K562 (cell line): ENCODE results near the gene KRT4. TPM values are rescaled to one million over a fixed set of nuclear protein-coding genes. Genes with fewer than 3 reads are reported as not detected.

Source experiments
- ATAC-seq: fragments of 200-7000 bp; cut with Tn5 transposase; 3 replicates; pipeline ENCODE4 v1.9.1; 2020; ENCODE audit warnings: moderate library complexity
- BruUV-seq: library from RNA; stranded (reverse); fragments of 400-500 nt; replicated peaks from 2 replicates; lab custom pipeline; 2021; lab: Mats Ljungman, UMichigan
- CTCF ChIA-PET: fragments of 300-600 bp; formaldehyde crosslinking; extraction: SDS; loops from one replicate; lab custom pipeline; 2021; ENCODE audit warnings: low intra/inter-chr PET ratio; lab: Yijun Ruan, JAX
- POLR2A ChIA-PET: fragments of 300-600, 350-650 bp; sonication (Branson Sonifier 250); formaldehyde crosslinking; extraction: SDS; loops from one replicate; lab custom pipeline; 2021; ENCODE audit warnings: antibody characterized with exemption, inconsistent platforms; lab: Yijun Ruan, JAX
- DNase-seq, 4 experiments: peaks; one replicate each; pipeline versions ENCODE4 v3.0.0 to v3.0.0-alpha.2; 2011 to 2018; ENCODE audit warnings: low spot score in 3 of 4, mixed read lengths in 3 of 4; ENCODE audit errors: extremely low read depth in 1 of 4
- FAIRE-seq: peaks from 2 replicates; lab custom pipeline; 2011; peaks lifted over from hg19 to GRCh38; lab: Jason Lieb, UNC
- H2AFZ ChIP-seq: 2 replicates; pipeline ENCODE4 v1.6.0; 2011; ENCODE audit warnings: low read depth, low read length, control low read depth, inconsistent platforms
- H3K27ac ChIP-seq: fragments of 200-600 bp; 3 replicates; pipeline ENCODE4 v1.8.0; 2011; ENCODE audit warnings: low read depth, mild to moderate bottlenecking, control low read depth, inconsistent platforms, low read length, moderate library complexity, mixed read lengths; ENCODE audit errors: extremely low read depth
- H3K27me3 ChIP-seq, 2 experiments: fragments of 300-600 bp in 1 of 2; 2 replicates in 1 of 2; 3 replicates in 1 of 2; pipeline versions ENCODE4 v1.6.0 to v1.8.0; 2011; ENCODE audit warnings: inconsistent platforms in 2 of 2, low read length in 2 of 2, mild to moderate bottlenecking in 1 of 2, mixed read lengths in 1 of 2, moderate library complexity in 1 of 2; ENCODE audit not compliant: control insufficient read depth in 2 of 2, insufficient read depth in 2 of 2
- H3K36me3 ChIP-seq: fragments of 300-600 bp; 3 replicates; pipeline ENCODE4 v1.8.0; 2011; ENCODE audit warnings: mild to moderate bottlenecking, low read length, inconsistent platforms; ENCODE audit not compliant: control insufficient read depth, insufficient read depth
- H3K4me1 ChIP-seq, 2 experiments: fragments of 200-600 bp in 1 of 2; replicated peaks in 1 of 2; 2 replicates in 1 of 2; 3 replicates in 1 of 2; pipeline versions ENCODE4 v1.5.1 to v1.8.0; 2011; ENCODE audit warnings: inconsistent platforms in 2 of 2, low read length in 2 of 2, mild to moderate bottlenecking in 1 of 2, mixed read lengths in 1 of 2, moderate library complexity in 1 of 2; ENCODE audit not compliant: control insufficient read depth in 2 of 2, insufficient read depth in 2 of 2
- H3K4me2 ChIP-seq: 2 replicates; pipeline ENCODE4 v1.6.1; 2011; ENCODE audit warnings: low read length, control low read depth, inconsistent platforms, mixed read lengths; ENCODE audit not compliant: insufficient read depth
- H3K4me3 ChIP-seq: fragments of 200-600 bp; sonication (generic), shearing (Covaris generic); 2 replicates; pipeline ENCODE4 v1.5.1; 2016; ENCODE audit warnings: control low read depth, inconsistent platforms
- H3K79me2 ChIP-seq: fragments of 200-600 bp; 3 replicates; pipeline ENCODE4 v1.8.0; 2011; ENCODE audit warnings: low read length, inconsistent platforms; ENCODE audit not compliant: control insufficient read depth, insufficient read depth
- H3K9ac ChIP-seq, 2 experiments: 2 replicates each; pipeline versions ENCODE4 v1.6.0 to v1.6.1; 2011; ENCODE audit warnings: low read depth in 2 of 2, low read length in 2 of 2, control low read depth in 1 of 2, inconsistent platforms in 1 of 2, mild to moderate bottlenecking in 1 of 2, mixed read lengths in 1 of 2; ENCODE audit not compliant: insufficient read depth in 1 of 2
- H3K9me1 ChIP-seq: one replicate; pipeline ENCODE4 v1.6.0; 2011; ENCODE audit warnings: inconsistent platforms, mild to moderate bottlenecking, low read length, moderate library complexity; ENCODE audit not compliant: control insufficient read depth, insufficient read depth
- H3K9me3 ChIP-seq: replicated peaks from 2 replicates; pipeline ENCODE4 v1.5.1; 2011; ENCODE audit warnings: low read depth, low read length, inconsistent platforms; ENCODE audit not compliant: control insufficient read depth, insufficient read depth
- H4K20me1 ChIP-seq: replicated peaks from 2 replicates; pipeline ENCODE4 v1.6.1; 2011; ENCODE audit warnings: low read length, inconsistent platforms, mixed read lengths; ENCODE audit not compliant: control insufficient read depth, insufficient read depth
- AFF1 ChIP-seq, 2 experiments: fragments of 450-650 bp; IDR thresholded peaks; 2 replicates each; pipeline ENCODE4 v1.6.1; 2018; ENCODE audit warnings: mild to moderate bottlenecking in 2 of 2, low read depth in 1 of 2; ENCODE audit not compliant: partially characterized antibody in 2 of 2
- CC2D1A ChIP-seq: fragments of 450-650 bp; IDR thresholded peaks from 2 replicates; pipeline ENCODE4 v1.6.1; 2017; ENCODE audit warnings: mild to moderate bottlenecking
- NKRF ChIP-seq: fragments of 450-650 bp; IDR thresholded peaks from 2 replicates; pipeline ENCODE4 v1.6.1; 2016; ENCODE audit warnings: borderline replicate concordance
- NR4A1 ChIP-seq, 2 experiments: fragments of 250-450 bp in 1 of 2; fragments of 450-650 bp in 1 of 2; sonication (Bioruptor Pico) in 1 of 2; IDR thresholded peaks; 2 replicates each; pipeline versions ENCODE4 v1.4.0 to v1.6.1; 2016 to 2020; ENCODE audit warnings: mild to moderate bottlenecking in 2 of 2, missing compliant biosample characterization in 1 of 2, missing genetic modification characterization in 1 of 2, moderate library complexity in 1 of 2
- POLR3G ChIP-seq: IDR thresholded peaks from 2 replicates; pipeline ENCODE4 v1.6.1; 2011; ENCODE audit not compliant: insufficient read length, insufficient replicate concordance; ENCODE audit errors: extremely low read depth
- PRDM10 ChIP-seq: fragments of 450-650 bp; IDR thresholded peaks from 2 replicates; pipeline ENCODE4 v1.6.1; 2018; ENCODE audit not compliant: partially characterized antibody
- TEAD4 ChIP-seq, 2 experiments: sonication (generic) in 1 of 2; formaldehyde crosslinking in 1 of 2; IDR thresholded peaks; 2 replicates each; pipeline versions ENCODE4 v1.6.1 to v1.8.0; 2012 to 2022; ENCODE audit warnings: borderline replicate concordance in 1 of 2, inconsistent platforms in 1 of 2, low read length in 1 of 2, mild to moderate bottlenecking in 1 of 2, missing genetic modification reagents in 1 of 2
- ZNF75A ChIP-seq: fragments of 450-650 bp; formaldehyde crosslinking; IDR thresholded peaks from 2 replicates; pipeline ENCODE4 v1.4.0; 2020; ENCODE audit warnings: mild to moderate bottlenecking
- WGBS: fragments of 100-300 bp; shearing (Covaris generic); methylation state at CpG from one replicate; pipeline ENCODE4 v1.1.6; 2016; ENCODE audit warnings: low coverage, mixed read lengths; ENCODE audit not compliant: insufficient coverage; ENCODE audit errors: missing lambda C conversion rate; 5-methylcytosine and 5-hydroxymethylcytosine counted together
- in situ Hi-C: fragments of 300-500 bp; cut with MboI; formaldehyde crosslinking; loops from 4 replicates; pipeline ENCODE4 v1.15.0; 2018; ENCODE audit warnings: inconsistent platforms, mixed read lengths
- intact Hi-C: fragments of 100-400 bp; cut with micrococcal nuclease; formaldehyde crosslinking; loops from 2 replicates; pipeline ENCODE4 v1.14.2; 2022
- polyA plus RNA-seq, 8 experiments: library from polyadenylated mRNA; depleted of rRNA in 4 of 8; stranded (reverse) in 5 of 8; unstranded in 3 of 8; fragments of >200 nt; fragmentation: Nextera tagmentation in 2 of 8; fragmentation: Illumina TruSeq in 1 of 8; extraction: Ambion mirVana in 2 of 8; extraction: Trizol in 1 of 8; gene quantifications; 2 replicates each; pipeline versions ENCODE4 v1.2.1 to v1.2.3, GENCODE V29; 2011 to 2014; ENCODE audit warnings: inconsistent platforms in 1 of 8, missing spikeins in 1 of 8
- total RNA-seq, 7 experiments: library from RNA; depleted of rRNA in 6 of 7; stranded (reverse); fragments of >200 nt in 6 of 7; fragmentation: Illumina TruSeq in 2 of 7; extraction: Trizol in 2 of 7; gene quantifications; 2 replicates each; pipeline versions ENCODE4 v1.2.1 to v1.2.3, GENCODE V29; 2011 to 2021; ENCODE audit warnings: low replicate concordance in 1 of 7

The KRT4 gene
- total and polyA plus RNA-seq, 9 of the 15 experiments (the other 6 are each of a cell fraction or from before 2014, with no cell fraction given): not detected

GRCh38 chr12:52763036-52763659 is 50.8 kb downstream of the KRT4 start:
- H4K20me1 ChIP-seq: no peaks in the 10 kb centered on the region; the same call in 1 of the 2 replicates
- no peak overlapping the region for H3K9ac ChIP-seq
- 0% methylated on average over 9 of the region's 9 CpGs for WGBS
- 0 out of 5 replicates have a peak, but pooled peaks cover 0 to 7% of the 10 kb centered on the region in 2 experiments for H3K27me3 ChIP-seq
- ChIA-PET POLR2A (interaction anchor here (1.3 kb wide), 1 partner anchor 13 kb away, joined by 4 read pairs; no protein-coding TSS in a partner anchor), CTCF (no interaction called here)
- in situ Hi-C loops (no loop called here), intact Hi-C loops (no loop called here)
- H3K4me3 ChIP-seq: no peak overlapping the region
- H3K79me2 ChIP-seq: no peaks in the 10 kb centered on the region
- no peaks in the 10 kb centered on the region for H3K9me1 ChIP-seq
- no peak overlapping the region for H3K4me2 ChIP-seq
- FAIRE-seq (no peak), DNase-seq (no peak), ATAC-seq (no peak)
- H3K27ac ChIP-seq: no peak overlapping the region
- peaks cover 3% of the 10 kb centered on the region for H3K9me3 ChIP-seq
- no peak overlapping the region for H2AFZ ChIP-seq
- BruUV-seq: no TSS peak
- no peaks in the 10 kb centered on the region for H3K36me3 ChIP-seq
- H3K4me1 ChIP-seq: no peaks in the 10 kb centered on the region
- no peak for TF ChIP-seq NR4A1 (CRISPR knock-in tag; IDR thresholded peaks at IDR 0.05)
- TF ChIP-seq NR4A1 (tag; IDR thresholded peaks at IDR 0.05): no peak
- no peak for TF ChIP-seq POLR3G
- TF ChIP-seq PRDM10: no peak
- no peak for TF ChIP-seq NKRF
- no peak for TF ChIP-seq AFF1 (IDR thresholded peaks at IDR 0.05; ENCODE audit: low read depth in 1 of 2, partially characterized antibody in 2 of 2)
- no peak for TF ChIP-seq TEAD4 (IDR thresholded peaks at IDR 0.05; ENCODE audit: low read length)
- TF ChIP-seq TEAD4 (CRISPR knock-in tag; IDR thresholded peaks at IDR 0.05; ENCODE audit: borderline replicate concordance): no peak
- no peak for TF ChIP-seq ZNF75A (CRISPR knock-in tag)
- no peak for TF ChIP-seq CC2D1A
